Muscle layer of duodenum (tissue), 2 donors: ENCODE measurements around the gene SRRM1.
"Not testable (repeated sequence)": the region's sequence is repeated elsewhere in the genome, so short reads cannot be mapped to it uniquely, and the experiment has no call there.

ENCODE experiments used
- H3K27ac ChIP-seq: one replicate; pipeline ENCODE4 v1.7.0; 2013; ENCODE audit warnings: mild to moderate bottlenecking, low read length
- H3K27me3 ChIP-seq: one replicate; pipeline ENCODE4 v1.7.0; 2013; ENCODE audit warnings: low read depth, mild to moderate bottlenecking, control low read depth, low read length
- H3K36me3 ChIP-seq, 2 donors: one replicate each; pipeline ENCODE4 v1.7.0; 2013; ENCODE audit warnings: low read length in 2 of 2, control low read depth in 1 of 2, mild to moderate bottlenecking in 1 of 2; ENCODE audit not compliant: insufficient read depth in 2 of 2, control insufficient read depth in 1 of 2
- H3K4me1 ChIP-seq, 2 donors: one replicate each; pipeline ENCODE4 v1.7.0; 2013; ENCODE audit warnings: low read length in 2 of 2, mild to moderate bottlenecking in 2 of 2, control low read depth in 1 of 2, moderate library complexity in 1 of 2; ENCODE audit not compliant: insufficient read depth in 2 of 2, control insufficient read depth in 1 of 2
- H3K4me3 ChIP-seq, 2 donors: one replicate each; pipeline ENCODE4 v1.7.0; 2013; ENCODE audit warnings: low read length in 2 of 2, low read depth in 1 of 2, mild to moderate bottlenecking in 1 of 2
- H3K9me3 ChIP-seq, 2 donors: one replicate each; pipeline ENCODE4 v1.7.0; 2013; ENCODE audit warnings: low read length in 2 of 2, control low read depth in 1 of 2, mild to moderate bottlenecking in 1 of 2; ENCODE audit not compliant: control insufficient read depth in 1 of 2
- donor health status: healthy.

Gene SRRM1

GRCh38 chr1:24695202-24695974 is 52.3 kb downstream of the SRRM1 start:
- no peak overlapping the region for H3K4me3 ChIP-seq
- no peaks in the 10 kb centered on the region for H3K36me3 ChIP-seq
- no peaks in the 10 kb centered on the region for H3K9me3 ChIP-seq
- H3K27me3 ChIP-seq, result no peaks in the 10 kb centered on the region
- H3K27ac ChIP-seq, result no peak overlapping the region
- H3K4me1 ChIP-seq, result peaks cover 5 to 15% of the 10 kb centered on the region in 2 donors

GRCh38 chr1:24696041-24696755 is 53.1 kb downstream of the SRRM1 start:
- no peak overlapping the region for H3K4me3 ChIP-seq
- no peaks in the 10 kb centered on the region for H3K27me3 ChIP-seq
- H3K27ac ChIP-seq, result no peak overlapping the region
- no peaks in the 10 kb centered on the region for H3K36me3 ChIP-seq
- peaks cover 5 to 15% of the 10 kb centered on the region in 2 donors for H3K4me1 ChIP-seq
- H3K9me3 ChIP-seq, result no peaks in the 10 kb centered on the region

- no peaks in the 10 kb centered on the region for H3K27me3 ChIP-seq
- no peak overlapping the region for H3K27ac ChIP-seq
- H3K9me3 ChIP-seq, result no peaks in the 10 kb centered on the region
- no peak overlapping the region for H3K4me3 ChIP-seq
- no peaks in the 10 kb centered on the region for H3K36me3 ChIP-seq
- H3K4me1 ChIP-seq, result peaks cover 5 to 15% of the 10 kb centered on the region in 2 donors
These were observed 53.7 kb downstream of the SRRM1 start for GRCh38 chr1:24696756-24697330.

- H3K27ac ChIP-seq, H3K27me3 ChIP-seq, H3K36me3 ChIP-seq, H3K9me3 ChIP-seq, H3K4me3 ChIP-seq: not testable (repeated sequence)
- peaks cover 5 to 15% of the 10 kb centered on the region in 2 donors for H3K4me1 ChIP-seq
These were observed 54.4 kb downstream of the SRRM1 start for GRCh38 chr1:24697453-24698001.

GRCh38 chr1:24698326-24698725 is 55.2 kb downstream of the SRRM1 start:
- not testable (repeated sequence) for H3K9me3 ChIP-seq, H3K4me3 ChIP-seq, H3K36me3 ChIP-seq, H3K27me3 ChIP-seq, H3K27ac ChIP-seq
- H3K4me1 ChIP-seq, result peaks cover 5 to 15% of the 10 kb centered on the region in 2 donors

GRCh38 chr1:24699628-24700027 is 56.5 kb downstream of the SRRM1 start:
- H3K36me3 ChIP-seq, result no peaks in the 10 kb centered on the region
- no peaks in the 10 kb centered on the region for H3K9me3 ChIP-seq
- no peak overlapping the region for H3K4me3 ChIP-seq
- no peaks in the 10 kb centered on the region for H3K27me3 ChIP-seq
- no peak overlapping the region for H3K27ac ChIP-seq
- peaks cover 0 to 4% of the 10 kb centered on the region in 2 donors for H3K4me1 ChIP-seq

GRCh38 chr1:24702511-24703293 is 59.6 kb downstream of the SRRM1 start:
- H3K27me3 ChIP-seq, result no peaks in the 10 kb centered on the region
- no peak overlapping the region for H3K27ac ChIP-seq
- peaks cover 7 to 12% of the 10 kb centered on the region in 2 donors for H3K4me1 ChIP-seq
- no peak overlapping the region for H3K4me3 ChIP-seq
- H3K36me3 ChIP-seq, result no peaks in the 10 kb centered on the region
- no peaks in the 10 kb centered on the region for H3K9me3 ChIP-seq

GRCh38 chr1:24704411-24705259 is 61.5 kb downstream of the SRRM1 start:
- Histone ChIP-seq H3K36me3 (no peaks in the 10 kb centered on the region), H3K9me3 (no peaks in the 10 kb centered on the region), H3K4me1 (peaks cover 7 to 12% of the 10 kb centered on the region in 2 donors), H3K27ac (no peak overlapping the region), H3K4me3 (no peak overlapping the region), H3K27me3 (no peaks in the 10 kb centered on the region)

GRCh38 chr1:24705260-24706073 is 62.4 kb downstream of the SRRM1 start:
- Histone ChIP-seq H3K27me3 (no peaks in the 10 kb centered on the region), H3K4me1 (peaks cover 7 to 12% of the 10 kb centered on the region in 2 donors), H3K9me3 (no peaks in the 10 kb centered on the region), H3K27ac (peak overlapping the region; percentile 45), H3K4me3 (peak overlapping the region in 1 of 2 donors; percentile 61), H3K36me3 (no peaks in the 10 kb centered on the region)

GRCh38 chr1:24706074-24706389 is 62.9 kb downstream of the SRRM1 start:
- not testable (repeated sequence) for H3K27me3 ChIP-seq, H3K9me3 ChIP-seq, H3K36me3 ChIP-seq
- Histone ChIP-seq H3K4me1 (peaks cover 7 to 12% of the 10 kb centered on the region in 2 donors), H3K4me3 (peak overlapping the region in 1 of 2 donors; percentile 61), H3K27ac (peak overlapping the region; percentile 45)
